GM18505 (cell line): ENCODE results near the gene RIC8A.

Experiments used
- ATAC-seq: cut with Tn5 transposase; IDR thresholded peaks from one replicate; pipeline ENCODE4 v1.9.1; 2021; ENCODE audit not compliant: unreplicated experiment
- POLR2A ChIP-seq: IDR thresholded peaks from 4 replicates; pipeline ENCODE4 v1.6.1; 2011; ENCODE audit warnings: borderline replicate concordance; ENCODE audit not compliant: insufficient read depth, insufficient read length; ENCODE audit errors: extremely low read depth

The RIC8A gene

GRCh38 chr11:209275-210121 lies 2.0 kb downstream of the RIC8A start:
- no peak for ATAC-seq
- no peak for TF ChIP-seq POLR2A

GRCh38 chr11:210122-210802 lies 2.8 kb downstream of the RIC8A start:
- no peak for ATAC-seq
- TF ChIP-seq POLR2A: no peak

- no peak for TF ChIP-seq POLR2A
- no peak for ATAC-seq
Observed at GRCh38 chr11:210803-211180, 3.3 kb downstream of the RIC8A start.

GRCh38 chr11:211295-211694 lies 3.8 kb downstream of the RIC8A start:
- TF ChIP-seq POLR2A: no peak
- no peak for ATAC-seq

- no peak for TF ChIP-seq POLR2A
- no peak for ATAC-seq
Observed at GRCh38 chr11:211741-212140, 4.2 kb downstream of the RIC8A start.

- ATAC-seq: no peak
Observed at GRCh38 chr11:212150-213100, 4.9 kb downstream of the RIC8A start.

GRCh38 chr11:213111-213510 lies 5.6 kb downstream of the RIC8A start:
- no peak for ATAC-seq
- TF ChIP-seq POLR2A: no peak

More at GRCh38 chr11:212150-213100, 4.9 kb downstream of the RIC8A start:
- no peak for TF ChIP-seq POLR2A

- no peak for TF ChIP-seq POLR2A
- no peak for ATAC-seq
Observed at GRCh38 chr11:214083-214482, 6.6 kb downstream of the RIC8A start.

- no peak for TF ChIP-seq POLR2A
- no peak for ATAC-seq
Observed at GRCh38 chr11:215581-216037, 8.1 kb downstream of the RIC8A start.

- no peak for TF ChIP-seq POLR2A
- no peak for ATAC-seq
Observed at GRCh38 chr11:216081-216974, 8.8 kb downstream of the RIC8A start.

- no peak for TF ChIP-seq POLR2A
- ATAC-seq: no peak
Observed at GRCh38 chr11:217704-218103, 10.2 kb downstream of the RIC8A start.
